AG09319 (cell line): ENCODE data around the gene CAPN15.
A peak's percentile ranks its signal among the peaks of the same experiment; 100 is the strongest.

Experiments
- DNase-seq: peaks from one replicate; pipeline ENCODE4 v3.0.0-alpha.2; 2010; ENCODE audit warnings: low read depth; ENCODE audit errors: extremely low read depth
- CTCF ChIP-seq: IDR thresholded peaks from 2 replicates; pipeline ENCODE4 v1.5.1; 2011; ENCODE audit warnings: low read depth, mild to moderate bottlenecking, inconsistent platforms, low read length, moderate library complexity

CAPN15 gene

GRCh38 chr16:554640-555365 lies 27.3 kb downstream of the CAPN15 start:
- peak; percentile 44 for DNase-seq
- no peak for TF ChIP-seq CTCF

GRCh38 chr16:555528-556473 lies 28.3 kb downstream of the CAPN15 start:
- no peak for DNase-seq
- no peak; the same call in 1 of the 2 replicates for TF ChIP-seq CTCF

GRCh38 chr16:556474-557173 lies 29.1 kb downstream of the CAPN15 start:
- DNase-seq, result no peak
- TF ChIP-seq CTCF, result no peak

- no peak for DNase-seq
- TF ChIP-seq CTCF, result no peak
Measured at GRCh38 chr16:557463-558297, 30.2 kb downstream of the CAPN15 start.

GRCh38 chr16:558298-559020 lies 30.9 kb downstream of the CAPN15 start:
- TF ChIP-seq CTCF, result no peak
- DNase-seq, result no peak

- DNase-seq, result no peak
- TF ChIP-seq CTCF, result no peak
Measured at GRCh38 chr16:559021-559380, 31.5 kb downstream of the CAPN15 start.
